GM12865 (cell line): ENCODE data around the gene LUC7L.
"Not testable (repeated sequence)": the region's sequence is repeated elsewhere in the genome, so short reads cannot be mapped to it uniquely, and the experiment has no call there.

Experiments used
- DNase-seq: peaks from one replicate; pipeline ENCODE4 v3.0.0; 2010; ENCODE audit warnings: low read depth
- H3K4me3 ChIP-seq: 2 replicates; pipeline ENCODE4 v1.5.1; 2011; ENCODE audit warnings: mild to moderate bottlenecking, low read depth, low read length, control low read depth
- TF ChIP-seq, protein P1 (sequence below): IDR thresholded peaks from 2 replicates; pipeline ENCODE4 v1.5.1; 2011; ENCODE audit warnings: low read length, control low read depth, low read depth, inconsistent platforms; ENCODE audit not compliant: insufficient read depth; ENCODE audit errors: missing control alignments

LUC7L gene

DNA sequence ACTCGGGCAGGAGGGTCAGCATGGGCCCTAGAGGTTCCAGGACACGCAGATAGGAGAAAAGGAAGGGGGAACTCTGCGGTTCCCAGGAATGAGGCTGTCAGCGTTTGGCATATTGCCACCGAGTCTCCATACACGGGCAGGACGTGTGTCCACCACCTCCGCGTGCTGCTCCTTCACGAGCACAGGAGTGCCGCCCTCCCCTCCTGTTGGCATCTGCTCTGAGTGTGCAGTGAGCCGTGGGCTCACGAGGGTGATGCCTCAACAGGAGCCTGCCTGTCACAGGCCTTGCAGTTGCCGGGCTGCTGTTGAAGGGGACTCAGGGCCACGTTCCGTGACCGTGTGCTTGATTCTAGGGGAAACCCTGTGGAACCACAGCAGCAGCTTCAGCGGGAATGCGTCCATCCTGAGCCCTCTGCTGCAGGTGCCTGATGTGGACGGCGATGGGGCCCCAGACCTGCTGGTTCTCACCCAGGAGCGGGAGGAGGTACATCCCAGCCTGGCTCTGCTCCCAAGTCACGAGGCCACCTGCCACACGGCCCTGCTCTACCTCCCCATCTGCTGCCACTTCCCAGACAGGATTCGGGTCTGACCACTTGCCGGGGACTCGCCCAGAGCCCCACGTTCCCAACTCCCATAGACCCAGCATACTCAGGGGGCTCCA is 31.9 kb upstream of the LUC7L start:
- no peak overlapping the region for H3K4me3 ChIP-seq
- no peak for DNase-seq
- TF ChIP-seq, protein P1, sequence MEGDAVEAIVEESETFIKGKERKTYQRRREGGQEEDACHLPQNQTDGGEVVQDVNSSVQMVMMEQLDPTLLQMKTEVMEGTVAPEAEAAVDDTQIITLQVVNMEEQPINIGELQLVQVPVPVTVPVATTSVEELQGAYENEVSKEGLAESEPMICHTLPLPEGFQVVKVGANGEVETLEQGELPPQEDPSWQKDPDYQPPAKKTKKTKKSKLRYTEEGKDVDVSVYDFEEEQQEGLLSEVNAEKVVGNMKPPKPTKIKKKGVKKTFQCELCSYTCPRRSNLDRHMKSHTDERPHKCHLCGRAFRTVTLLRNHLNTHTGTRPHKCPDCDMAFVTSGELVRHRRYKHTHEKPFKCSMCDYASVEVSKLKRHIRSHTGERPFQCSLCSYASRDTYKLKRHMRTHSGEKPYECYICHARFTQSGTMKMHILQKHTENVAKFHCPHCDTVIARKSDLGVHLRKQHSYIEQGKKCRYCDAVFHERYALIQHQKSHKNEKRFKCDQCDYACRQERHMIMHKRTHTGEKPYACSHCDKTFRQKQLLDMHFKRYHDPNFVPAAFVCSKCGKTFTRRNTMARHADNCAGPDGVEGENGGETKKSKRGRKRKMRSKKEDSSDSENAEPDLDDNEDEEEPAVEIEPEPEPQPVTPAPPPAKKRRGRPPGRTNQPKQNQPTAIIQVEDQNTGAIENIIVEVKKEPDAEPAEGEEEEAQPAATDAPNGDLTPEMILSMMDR, result no peak

DNA sequence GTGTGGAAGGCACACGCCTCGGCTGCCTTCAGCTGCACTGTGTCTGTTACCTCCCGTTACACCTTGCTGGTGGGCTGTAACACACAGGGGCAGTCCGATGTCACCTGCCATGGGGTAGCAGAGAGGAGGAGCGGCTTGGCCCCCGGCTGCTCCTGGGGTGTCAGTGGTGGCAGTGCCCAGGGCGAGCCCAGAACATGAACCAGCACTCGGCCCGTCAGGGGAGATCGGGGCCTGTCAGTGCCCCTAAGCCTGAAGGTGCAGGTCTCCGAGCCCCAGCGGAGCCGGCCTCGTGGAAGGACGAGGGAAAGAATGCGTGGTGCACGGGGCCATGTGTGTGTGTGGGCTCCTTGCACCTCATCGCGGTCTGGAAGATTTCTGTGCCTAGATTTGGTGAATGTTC is 31.1 kb upstream of the LUC7L start:
- H3K4me3 ChIP-seq, result no peak overlapping the region
- TF ChIP-seq, protein P1, result no peak
- no peak for DNase-seq

DNA sequence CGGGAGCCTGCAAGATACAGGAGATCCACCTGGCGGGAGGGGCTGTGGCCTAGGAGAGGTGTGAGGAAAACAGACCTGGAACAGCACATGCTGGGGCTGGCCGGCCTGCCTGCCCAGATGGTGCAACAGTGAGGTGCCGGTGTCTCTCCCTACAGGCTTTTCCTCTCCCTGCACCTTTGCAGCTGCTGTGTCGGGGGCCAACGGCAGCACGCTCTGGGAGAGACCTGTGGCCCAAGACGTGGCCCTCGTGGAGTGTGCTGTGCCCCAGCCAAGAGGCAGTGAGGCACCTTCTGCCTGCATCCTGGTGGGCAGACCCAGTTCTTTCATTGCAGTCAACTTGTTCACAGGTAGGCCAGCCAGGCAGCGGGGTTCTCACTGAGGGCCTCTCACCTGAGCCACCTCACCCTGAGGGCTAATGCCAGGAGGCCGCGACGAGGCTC is 30.6 kb upstream of the LUC7L start:
- no peak for DNase-seq
- no peak overlapping the region for H3K4me3 ChIP-seq
- TF ChIP-seq, protein P1, result no peak

DNA sequence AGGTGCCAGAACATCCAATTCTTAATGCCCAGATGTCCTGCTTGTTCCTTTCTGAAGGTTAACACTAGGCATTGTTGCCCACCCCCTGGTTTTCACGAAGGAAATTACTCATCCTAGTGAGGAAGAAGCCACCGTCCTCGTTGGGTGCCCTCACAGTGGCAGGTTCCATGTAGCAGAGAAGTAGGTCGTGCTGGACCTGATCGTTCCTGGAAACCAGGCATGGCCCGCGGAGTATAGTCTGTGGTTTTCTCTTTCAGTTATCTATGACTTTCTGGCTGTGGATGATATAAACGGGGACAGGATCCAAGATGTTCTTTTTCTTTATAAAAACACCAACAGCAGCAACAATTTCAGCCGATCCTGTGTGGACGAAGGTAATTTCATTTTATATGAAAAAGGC is 30.0 kb upstream of the LUC7L start:
- DNase-seq, result no peak
- H3K4me3 ChIP-seq, result no peak overlapping the region
- TF ChIP-seq, protein P1, result no peak

DNA sequence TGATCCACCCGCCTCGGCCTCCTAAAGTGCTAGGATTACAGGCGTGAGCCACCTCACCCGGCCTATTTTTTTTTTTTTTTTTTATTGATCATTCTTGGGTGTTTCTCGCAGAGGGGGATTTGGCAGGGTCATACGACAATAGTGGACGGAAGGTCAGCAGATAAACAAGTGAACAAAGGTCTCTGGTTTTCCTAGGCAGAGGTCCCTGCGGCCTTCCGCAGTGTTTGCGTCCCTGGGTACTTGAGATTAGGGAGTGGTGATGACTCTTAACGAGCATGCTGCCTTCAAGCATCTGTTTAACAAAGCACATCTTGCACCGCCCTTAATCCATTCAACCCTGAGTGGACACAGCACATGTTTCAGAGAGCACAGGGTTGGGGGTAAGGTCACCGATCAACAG is 28.8 kb upstream of the LUC7L start:
- DNase-seq, H3K4me3 ChIP-seq: not testable (repeated sequence)

DNA sequence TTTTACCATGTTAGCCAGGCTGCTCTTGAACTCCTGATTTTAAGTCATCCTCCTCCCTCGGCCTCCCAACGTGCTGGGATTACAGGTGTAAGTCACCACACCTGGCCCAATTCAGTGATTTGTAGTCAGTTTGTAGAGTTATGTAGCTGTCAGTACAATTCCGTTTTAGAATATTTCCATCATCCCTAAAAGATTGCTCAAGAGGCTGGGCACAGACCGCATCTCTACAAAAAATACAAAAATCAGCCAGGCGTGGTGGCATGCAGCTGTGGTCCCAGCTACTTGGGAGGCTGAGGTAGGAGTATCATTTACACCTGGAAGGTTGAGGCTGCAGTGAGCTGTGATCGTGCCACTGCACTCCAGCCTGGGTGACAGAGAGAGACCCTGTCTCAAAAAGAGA is 25.9 kb upstream of the LUC7L start:
- H3K4me3 ChIP-seq, result no peak overlapping the region
- no peak for DNase-seq
- TF ChIP-seq, protein P1, result no peak

DNA sequence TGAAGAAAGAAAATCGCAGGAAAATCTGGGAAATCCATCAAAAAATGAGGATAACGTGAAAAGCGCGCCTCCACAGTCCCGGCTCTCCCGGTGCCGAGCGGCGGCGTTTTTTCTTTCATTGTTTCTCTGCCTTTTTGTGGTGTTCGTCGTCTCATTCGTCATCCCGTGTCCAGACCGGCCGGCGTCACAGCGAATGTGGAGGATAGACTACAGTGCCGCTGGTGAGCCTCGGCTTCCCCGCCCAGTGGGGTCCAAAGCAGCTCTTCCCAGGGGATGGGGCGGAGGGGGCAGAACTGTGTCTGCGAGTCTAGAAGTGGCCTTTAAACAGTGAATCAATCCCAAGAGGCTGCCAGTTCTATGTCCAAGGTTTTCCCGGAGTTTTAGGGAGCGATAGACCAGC is 25.2 kb upstream of the LUC7L start:
- no peak overlapping the region for H3K4me3 ChIP-seq
- no peak for DNase-seq
- TF ChIP-seq, protein P1, result no peak
